ENCODE data around the gene DNAJC12.

DNA sequence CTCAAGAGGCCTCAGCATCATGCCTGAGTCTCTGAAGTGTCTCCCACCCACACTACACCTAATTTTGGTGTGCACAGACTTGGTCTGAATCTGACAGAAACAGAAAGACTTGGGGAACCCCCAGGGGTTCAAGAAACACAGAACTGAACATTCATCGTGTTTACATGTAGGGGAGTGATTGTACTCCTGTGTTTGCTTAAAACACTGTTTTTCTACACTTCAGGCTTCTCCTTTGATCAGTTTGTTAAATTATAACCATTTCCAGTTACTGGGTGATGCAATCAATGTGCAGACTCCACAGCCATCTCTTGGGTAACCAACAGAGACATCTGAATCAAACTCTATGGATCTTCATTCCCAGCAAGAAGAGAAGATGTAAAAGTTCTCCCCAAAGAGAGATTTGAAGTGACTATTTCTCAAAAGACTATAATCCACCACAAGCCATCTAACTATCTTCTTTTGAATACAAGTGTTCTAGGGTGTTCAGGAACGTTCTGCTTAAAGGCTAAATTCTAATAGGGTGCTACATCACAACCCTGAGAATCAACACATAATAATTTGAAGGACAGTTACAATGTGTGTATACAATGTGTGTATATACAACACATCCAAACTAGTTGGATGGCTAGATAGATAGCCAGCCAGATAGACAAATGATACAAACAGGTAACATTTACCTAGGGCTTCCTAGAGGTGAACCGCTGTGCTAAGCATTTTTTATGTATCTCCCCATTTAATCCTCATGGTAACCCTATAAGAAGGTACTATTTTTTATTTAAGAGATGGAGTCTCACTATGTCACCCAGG is 34.2 kb downstream of the DNAJC12 start:
- TF ChIP-seq, protein P1, sequence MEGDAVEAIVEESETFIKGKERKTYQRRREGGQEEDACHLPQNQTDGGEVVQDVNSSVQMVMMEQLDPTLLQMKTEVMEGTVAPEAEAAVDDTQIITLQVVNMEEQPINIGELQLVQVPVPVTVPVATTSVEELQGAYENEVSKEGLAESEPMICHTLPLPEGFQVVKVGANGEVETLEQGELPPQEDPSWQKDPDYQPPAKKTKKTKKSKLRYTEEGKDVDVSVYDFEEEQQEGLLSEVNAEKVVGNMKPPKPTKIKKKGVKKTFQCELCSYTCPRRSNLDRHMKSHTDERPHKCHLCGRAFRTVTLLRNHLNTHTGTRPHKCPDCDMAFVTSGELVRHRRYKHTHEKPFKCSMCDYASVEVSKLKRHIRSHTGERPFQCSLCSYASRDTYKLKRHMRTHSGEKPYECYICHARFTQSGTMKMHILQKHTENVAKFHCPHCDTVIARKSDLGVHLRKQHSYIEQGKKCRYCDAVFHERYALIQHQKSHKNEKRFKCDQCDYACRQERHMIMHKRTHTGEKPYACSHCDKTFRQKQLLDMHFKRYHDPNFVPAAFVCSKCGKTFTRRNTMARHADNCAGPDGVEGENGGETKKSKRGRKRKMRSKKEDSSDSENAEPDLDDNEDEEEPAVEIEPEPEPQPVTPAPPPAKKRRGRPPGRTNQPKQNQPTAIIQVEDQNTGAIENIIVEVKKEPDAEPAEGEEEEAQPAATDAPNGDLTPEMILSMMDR (IDR thresholded peaks at IDR 0.05) = no peak
- TF ChIP-seq EZH2 (IDR thresholded peaks at IDR 0.05; ENCODE audit: borderline replicate concordance, insufficient read depth, low read depth, low read length, poor library complexity, severe bottlenecking) = no peak
